ENCODE results near the gene MYO1C. TPM values are rescaled to one million over a fixed set of nuclear protein-coding genes. Genes with fewer than 3 reads are reported as not detected.

The MYO1C gene, protein sequence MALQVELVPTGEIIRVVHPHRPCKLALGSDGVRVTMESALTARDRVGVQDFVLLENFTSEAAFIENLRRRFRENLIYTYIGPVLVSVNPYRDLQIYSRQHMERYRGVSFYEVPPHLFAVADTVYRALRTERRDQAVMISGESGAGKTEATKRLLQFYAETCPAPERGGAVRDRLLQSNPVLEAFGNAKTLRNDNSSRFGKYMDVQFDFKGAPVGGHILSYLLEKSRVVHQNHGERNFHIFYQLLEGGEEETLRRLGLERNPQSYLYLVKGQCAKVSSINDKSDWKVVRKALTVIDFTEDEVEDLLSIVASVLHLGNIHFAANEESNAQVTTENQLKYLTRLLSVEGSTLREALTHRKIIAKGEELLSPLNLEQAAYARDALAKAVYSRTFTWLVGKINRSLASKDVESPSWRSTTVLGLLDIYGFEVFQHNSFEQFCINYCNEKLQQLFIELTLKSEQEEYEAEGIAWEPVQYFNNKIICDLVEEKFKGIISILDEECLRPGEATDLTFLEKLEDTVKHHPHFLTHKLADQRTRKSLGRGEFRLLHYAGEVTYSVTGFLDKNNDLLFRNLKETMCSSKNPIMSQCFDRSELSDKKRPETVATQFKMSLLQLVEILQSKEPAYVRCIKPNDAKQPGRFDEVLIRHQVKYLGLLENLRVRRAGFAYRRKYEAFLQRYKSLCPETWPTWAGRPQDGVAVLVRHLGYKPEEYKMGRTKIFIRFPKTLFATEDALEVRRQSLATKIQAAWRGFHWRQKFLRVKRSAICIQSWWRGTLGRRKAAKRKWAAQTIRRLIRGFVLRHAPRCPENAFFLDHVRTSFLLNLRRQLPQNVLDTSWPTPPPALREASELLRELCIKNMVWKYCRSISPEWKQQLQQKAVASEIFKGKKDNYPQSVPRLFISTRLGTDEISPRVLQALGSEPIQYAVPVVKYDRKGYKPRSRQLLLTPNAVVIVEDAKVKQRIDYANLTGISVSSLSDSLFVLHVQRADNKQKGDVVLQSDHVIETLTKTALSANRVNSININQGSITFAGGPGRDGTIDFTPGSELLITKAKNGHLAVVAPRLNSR
- 211 and 321 TPM in 2 replicates for polyA plus RNA-seq (2011; rRNA removed)
- polyA minus RNA-seq (2011; rRNA and poly(A)+ RNA removed): 436 and 556 TPM in 2 replicates

DNA sequence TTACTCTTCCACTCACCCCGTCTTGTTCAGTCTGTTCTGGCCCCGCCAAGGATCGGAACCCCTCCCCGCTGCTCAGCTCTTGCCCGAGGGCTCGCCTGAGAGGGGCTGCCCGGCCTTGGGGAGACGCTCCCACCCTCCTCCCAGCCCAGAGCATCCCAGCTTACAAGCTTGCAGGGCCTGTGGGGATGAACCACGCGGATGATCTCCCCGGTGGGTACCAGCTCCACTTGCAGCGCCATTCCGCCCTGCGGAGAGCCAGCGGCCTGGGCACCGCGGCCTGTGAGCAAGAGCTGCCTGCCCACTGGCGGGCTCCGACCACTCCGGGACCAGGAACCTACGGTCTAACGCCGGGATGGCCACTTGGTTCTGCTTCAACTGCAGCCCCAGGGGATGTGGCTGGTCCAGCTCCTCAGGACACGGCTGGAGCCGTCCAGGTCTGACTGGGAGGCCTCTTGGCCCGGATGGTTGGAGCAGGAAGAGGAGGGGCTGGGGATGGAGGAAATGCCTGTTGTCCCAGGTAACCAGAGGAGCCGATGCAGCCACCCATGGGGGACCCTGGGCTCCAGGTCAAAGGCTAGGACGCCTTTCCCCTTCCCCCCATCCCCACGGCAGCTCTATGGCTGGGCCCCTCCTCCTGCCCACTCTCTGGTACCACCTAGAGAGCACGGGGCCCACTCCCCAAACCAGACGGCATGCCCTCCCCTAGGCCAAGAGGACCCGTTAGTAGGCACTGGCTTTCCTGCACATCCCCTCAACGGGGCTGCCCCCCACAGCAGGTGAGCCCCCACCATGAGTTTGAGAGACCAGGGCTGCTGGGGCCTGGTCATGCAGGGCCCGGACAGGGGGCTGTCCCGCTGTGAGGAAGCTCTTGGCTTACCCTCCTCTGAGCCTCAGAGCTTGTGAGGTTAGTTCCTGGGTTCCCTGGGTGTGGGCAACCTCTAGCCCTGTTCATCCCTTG, at the start of gene MYO1C:
Gene MYO1C, minus strand, starts transcription at position 438 of the 958 bp plus-strand sequence. Its CDS starts 199 bp downstream, at position 239.
- DNase-seq (ENCODE audit: low read depth): no peak
- Histone ChIP-seq H3K36me3 (ENCODE audit: control insufficient read depth, insufficient read depth, low read length) (peaks cover 4% of the 10 kb centered on the region), H3K27me3 (ENCODE audit: control insufficient read depth, insufficient read depth, low read length) (no peaks in the 10 kb centered on the region), H3K4me3 (ENCODE audit: low read depth, low read length) (peak within 1 kb of the TSS; percentile 78)
- ChIA-PET POLR2A (no interaction called here), CTCF (interaction anchor here (0.8 to 2.1 kb wide), 5 partner anchors 9 to 229 kb away, joined by 3 to 12 read pairs (median 4); partner anchors contain the start of gene INPP5K)
- TF ChIP-seq, protein P1, sequence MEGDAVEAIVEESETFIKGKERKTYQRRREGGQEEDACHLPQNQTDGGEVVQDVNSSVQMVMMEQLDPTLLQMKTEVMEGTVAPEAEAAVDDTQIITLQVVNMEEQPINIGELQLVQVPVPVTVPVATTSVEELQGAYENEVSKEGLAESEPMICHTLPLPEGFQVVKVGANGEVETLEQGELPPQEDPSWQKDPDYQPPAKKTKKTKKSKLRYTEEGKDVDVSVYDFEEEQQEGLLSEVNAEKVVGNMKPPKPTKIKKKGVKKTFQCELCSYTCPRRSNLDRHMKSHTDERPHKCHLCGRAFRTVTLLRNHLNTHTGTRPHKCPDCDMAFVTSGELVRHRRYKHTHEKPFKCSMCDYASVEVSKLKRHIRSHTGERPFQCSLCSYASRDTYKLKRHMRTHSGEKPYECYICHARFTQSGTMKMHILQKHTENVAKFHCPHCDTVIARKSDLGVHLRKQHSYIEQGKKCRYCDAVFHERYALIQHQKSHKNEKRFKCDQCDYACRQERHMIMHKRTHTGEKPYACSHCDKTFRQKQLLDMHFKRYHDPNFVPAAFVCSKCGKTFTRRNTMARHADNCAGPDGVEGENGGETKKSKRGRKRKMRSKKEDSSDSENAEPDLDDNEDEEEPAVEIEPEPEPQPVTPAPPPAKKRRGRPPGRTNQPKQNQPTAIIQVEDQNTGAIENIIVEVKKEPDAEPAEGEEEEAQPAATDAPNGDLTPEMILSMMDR (IDR thresholded peaks at IDR 0.05; ENCODE audit: insufficient read depth, low read depth, low read length): no peak

DNA sequence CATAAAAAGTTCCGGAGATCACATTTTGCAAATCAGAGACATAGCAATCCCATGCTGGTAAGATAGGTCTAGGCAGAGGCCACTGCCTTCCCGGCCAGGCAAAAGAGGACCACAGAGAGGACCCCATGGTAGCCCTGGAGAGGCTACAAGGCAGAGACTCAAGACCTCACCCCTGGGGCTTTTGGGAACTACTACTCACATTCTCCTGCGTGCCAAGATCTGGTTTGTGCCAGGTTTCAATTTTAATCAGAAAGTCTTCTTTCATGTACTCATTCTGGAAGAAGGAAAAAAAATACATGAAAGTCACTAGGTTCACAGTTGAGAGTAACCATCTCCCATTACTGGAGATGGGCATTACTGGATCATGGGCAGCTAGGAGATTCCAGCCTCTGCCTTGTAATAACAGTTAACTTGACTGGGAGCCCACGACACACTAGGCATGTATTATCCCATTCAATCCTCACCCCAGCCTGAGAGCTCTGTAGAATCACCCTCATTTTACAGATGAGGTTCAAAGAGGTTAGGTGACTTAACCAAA, 49.0 kb upstream of the MYO1C start:
- no peak for DNase-seq (ENCODE audit: low read depth)
- TF ChIP-seq, protein P1 (IDR thresholded peaks at IDR 0.05; ENCODE audit: insufficient read depth, low read depth, low read length): no peak
- ChIA-PET CTCF (no interaction called here), POLR2A (no interaction called here)
- H3K27me3 ChIP-seq (ENCODE audit: control insufficient read depth, insufficient read depth, low read length): no peaks in the 10 kb centered on the region
- H3K4me3 ChIP-seq (ENCODE audit: low read depth, low read length): no peak overlapping the region
- H3K36me3 ChIP-seq (ENCODE audit: control insufficient read depth, insufficient read depth, low read length): peaks cover 28% of the 10 kb centered on the region

DNA sequence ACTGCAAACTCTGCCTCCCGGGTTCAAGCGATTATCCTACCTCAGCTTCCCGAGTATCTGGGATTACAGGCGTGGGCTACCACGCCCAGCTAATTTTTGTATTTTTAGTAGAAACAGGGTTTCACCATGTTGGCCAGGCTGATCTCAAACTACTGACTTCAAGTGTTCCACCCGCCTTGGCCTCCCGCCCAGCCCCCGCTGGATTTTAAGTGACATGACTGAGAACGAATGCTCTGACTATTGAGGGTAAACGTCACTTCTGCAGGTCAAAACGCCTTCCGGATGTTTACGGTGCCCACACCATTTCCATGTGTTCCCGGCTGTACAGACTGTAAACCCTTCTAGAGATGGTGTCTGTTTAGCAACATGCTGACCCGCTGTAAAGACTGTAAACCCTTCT, 47.3 kb upstream of the MYO1C start:
- CTCF ChIA-PET: interaction anchor here (0.9 kb wide), 1 partner anchor 10 kb away, joined by 3 read pairs; no protein-coding TSS in a partner anchor
- no peak overlapping the region for H3K4me3 ChIP-seq (ENCODE audit: low read depth, low read length)
- TF ChIP-seq, protein P1 (IDR thresholded peaks at IDR 0.05; ENCODE audit: insufficient read depth, low read depth, low read length): no peak
- no peak for DNase-seq (ENCODE audit: low read depth)
- H3K36me3 ChIP-seq (ENCODE audit: control insufficient read depth, insufficient read depth, low read length): peaks cover 25% of the 10 kb centered on the region
- POLR2A ChIA-PET: no interaction called here
- H3K27me3 ChIP-seq (ENCODE audit: control insufficient read depth, insufficient read depth, low read length): no peaks in the 10 kb centered on the region

DNA sequence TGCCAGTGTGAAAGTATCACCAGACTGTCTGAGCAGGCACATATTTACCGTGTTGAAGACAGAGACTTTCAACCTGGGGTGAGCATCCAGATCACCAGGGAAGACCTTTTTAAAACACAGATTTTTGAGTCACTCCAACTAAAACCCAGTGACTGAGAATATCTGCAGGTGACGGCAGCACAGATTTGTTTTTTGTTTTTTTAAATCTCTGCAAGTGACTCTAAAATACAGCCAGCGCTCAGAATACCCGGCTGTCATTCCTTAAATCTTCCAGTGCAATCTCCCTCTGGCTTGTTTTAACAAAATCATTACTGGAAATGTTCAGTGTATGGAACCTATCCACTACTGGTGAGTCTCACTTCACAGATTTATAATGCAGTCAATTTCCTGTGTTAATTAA, 43.3 kb upstream of the MYO1C start:
- POLR2A ChIA-PET: no interaction called here
- peaks cover 36% of the 10 kb centered on the region for H3K36me3 ChIP-seq (ENCODE audit: control insufficient read depth, insufficient read depth, low read length)
- CTCF ChIA-PET: no interaction called here
- TF ChIP-seq, protein P1 (IDR thresholded peaks at IDR 0.05; ENCODE audit: insufficient read depth, low read depth, low read length): no peak
- DNase-seq (ENCODE audit: low read depth): no peak
- H3K4me3 ChIP-seq (ENCODE audit: low read depth, low read length): no peak overlapping the region
- H3K27me3 ChIP-seq (ENCODE audit: control insufficient read depth, insufficient read depth, low read length): no peaks in the 10 kb centered on the region

All from BJ (cell line).